CD4-positive, alpha-beta T cell treated with Interleukin-10 for 1 hour (primary cell): ENCODE results near the gene LEMD2.
A peak's percentile ranks its signal among the peaks of the same experiment; 100 is the strongest.

Experiments
- DNase-seq: peaks from one replicate; pipeline ENCODE4 v3.0.0-alpha.2; 2020

LEMD2 gene

DNA sequence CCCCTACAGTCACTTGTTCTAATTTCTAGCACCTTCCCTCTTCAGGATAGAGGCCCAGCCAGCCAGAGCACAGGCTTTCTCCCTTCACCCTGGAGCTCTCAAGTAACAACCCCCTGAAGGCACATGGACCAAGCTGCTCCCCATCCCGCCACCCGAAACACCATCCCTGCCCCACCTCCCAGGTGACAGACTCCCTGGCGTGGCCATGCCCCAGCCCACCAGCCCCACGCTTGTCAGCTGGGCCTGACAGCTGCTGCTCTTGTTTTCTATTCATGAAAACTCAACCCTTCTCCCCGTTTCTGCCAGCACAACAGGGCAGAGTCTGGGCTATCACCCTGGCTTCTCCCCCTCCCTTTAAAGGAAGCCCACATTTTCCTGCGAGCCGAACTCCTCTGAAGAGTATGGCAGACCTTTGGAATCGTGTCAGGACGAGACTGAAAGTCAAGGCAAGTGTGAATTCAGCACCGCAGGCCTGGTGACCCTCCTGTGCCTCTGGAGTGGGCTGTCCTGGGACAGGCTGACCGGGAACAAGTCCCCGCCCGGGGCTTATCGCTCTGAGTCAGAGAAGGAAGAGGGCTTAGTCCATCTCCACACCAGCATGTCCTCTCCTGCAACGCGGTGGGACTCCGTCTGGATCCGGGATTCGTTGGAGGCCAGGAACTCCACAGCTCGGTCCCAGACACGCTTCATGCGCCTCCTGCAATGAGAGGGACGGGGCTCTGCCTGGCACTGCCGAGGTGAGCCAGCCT lies 16.7 kb downstream of the LEMD2 start:
- DNase-seq, result no peak

DNA sequence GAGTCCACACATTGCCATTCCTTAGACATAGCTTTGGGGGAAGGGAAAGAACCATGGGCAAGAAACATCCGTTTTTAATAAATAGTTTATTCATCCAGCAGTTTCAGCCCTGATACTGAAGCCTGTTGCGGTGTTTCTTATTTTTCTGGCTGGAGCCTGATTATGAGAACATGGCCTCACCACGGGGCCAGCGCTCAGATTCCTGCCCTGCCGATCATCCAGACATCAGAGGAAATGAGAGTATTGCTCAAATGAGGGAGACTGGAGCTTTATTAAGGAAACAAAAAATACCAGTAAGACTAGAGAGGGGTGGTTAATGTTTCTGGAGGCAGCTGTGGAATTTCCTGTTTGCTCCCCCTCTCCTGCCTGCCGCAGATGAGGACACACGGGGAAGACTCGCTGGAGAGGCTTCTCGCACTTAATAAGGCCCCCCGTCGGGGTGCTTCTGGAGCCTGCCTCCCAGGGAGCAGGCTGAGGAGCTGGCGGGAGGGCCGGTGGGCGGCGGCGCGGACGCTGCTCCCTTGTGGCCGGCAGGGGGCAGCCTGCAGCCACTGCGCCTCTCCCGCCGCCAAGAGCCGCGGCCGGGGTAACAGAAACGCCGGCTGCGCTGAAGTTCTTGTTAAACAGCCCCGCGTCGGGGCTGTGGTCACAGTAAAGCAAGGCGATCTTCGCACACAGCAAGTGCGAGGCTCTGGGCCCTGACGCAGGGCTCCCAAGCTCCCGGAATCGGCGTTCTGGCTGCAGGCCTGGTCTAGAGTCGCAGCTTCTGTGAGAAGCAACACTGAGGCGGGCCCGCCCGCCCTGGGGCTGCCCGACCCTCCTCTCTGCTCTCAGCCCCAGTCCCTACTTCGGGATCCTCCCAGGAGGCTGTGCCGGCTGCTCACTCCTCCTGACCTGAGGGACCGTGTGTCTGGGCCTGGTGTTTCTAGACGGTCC lies 17.5 kb downstream of the LEMD2 start:
- peak; percentile 64 for DNase-seq

DNA sequence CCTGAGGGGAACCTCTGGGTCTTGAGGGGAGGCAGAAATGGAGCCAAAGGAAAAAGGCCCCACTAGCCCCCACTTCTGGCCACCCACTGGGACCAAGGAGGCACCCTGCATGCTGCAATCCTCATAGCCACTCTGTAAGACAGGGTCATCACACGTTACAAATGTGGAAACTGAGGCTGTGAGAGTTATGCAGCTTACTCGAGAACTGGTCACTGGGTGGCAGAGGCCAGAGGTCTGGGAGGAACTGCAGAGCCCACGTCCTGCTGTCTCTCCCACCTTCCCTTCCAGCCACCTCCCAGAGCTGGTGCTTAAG lies 18.1 kb downstream of the LEMD2 start:
- DNase-seq, result no peak

DNA sequence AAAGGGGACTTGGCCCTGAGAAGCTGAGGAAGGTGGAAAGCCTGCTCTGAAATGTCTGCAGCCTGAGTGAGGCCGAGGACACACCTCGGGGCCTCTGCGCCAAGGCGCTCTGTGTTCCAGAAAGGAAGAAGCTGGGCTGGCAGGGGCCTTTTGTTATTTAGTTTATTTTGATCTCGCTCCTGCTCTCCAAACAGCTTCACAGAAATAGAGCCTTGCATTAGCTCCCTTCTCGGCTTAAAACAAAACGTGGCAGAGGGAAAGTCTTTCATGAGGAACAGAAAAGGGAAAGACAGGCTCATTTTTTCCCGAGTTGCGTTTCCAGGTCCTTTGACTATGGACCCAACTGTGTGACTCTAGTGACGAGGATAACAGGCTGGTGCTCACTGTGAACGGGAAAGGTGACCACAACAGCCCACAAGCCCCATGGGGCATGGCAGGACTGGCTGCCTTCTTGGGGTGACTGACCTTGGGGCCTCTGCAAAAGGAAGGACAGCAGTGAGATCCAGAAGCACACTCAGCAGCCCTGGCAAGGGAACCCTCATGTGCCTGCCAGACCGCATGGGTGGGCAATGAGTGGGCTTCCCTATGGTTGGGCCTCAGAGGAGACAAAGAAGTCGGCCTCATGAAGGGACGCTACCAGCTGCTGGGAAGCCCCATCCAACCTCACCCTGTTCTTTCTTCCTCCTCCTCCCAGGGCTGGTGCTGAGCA lies 18.7 kb downstream of the LEMD2 start:
- DNase-seq, result no peak

DNA sequence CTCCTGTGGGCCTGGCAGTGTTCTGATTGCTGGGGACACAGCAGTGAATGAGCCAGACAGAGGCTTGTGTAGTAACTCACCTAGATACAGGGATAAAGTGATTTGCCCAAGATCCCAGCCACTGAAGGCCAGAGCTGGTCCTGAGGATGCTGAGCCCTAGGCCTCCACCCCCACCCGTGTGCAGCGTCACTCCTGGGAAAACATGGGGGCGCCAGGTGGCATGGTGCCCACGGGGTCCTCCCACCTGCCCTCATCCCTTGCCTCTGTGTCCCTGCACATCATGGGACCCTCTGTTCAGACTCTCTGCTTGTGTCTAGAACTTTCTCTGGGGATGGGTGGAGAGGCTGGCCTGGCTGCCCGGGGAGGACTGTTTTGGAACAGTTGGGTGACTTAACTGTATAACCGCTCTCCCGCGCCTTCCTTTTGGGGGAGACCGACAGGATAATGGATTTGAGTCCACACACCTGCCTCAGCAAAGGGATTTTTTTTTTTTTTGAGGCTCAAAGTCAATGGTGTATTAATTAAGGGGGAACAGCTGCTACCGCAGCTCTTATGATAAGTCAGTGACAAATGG lies 19.6 kb downstream of the LEMD2 start:
- no peak for DNase-seq

DNA sequence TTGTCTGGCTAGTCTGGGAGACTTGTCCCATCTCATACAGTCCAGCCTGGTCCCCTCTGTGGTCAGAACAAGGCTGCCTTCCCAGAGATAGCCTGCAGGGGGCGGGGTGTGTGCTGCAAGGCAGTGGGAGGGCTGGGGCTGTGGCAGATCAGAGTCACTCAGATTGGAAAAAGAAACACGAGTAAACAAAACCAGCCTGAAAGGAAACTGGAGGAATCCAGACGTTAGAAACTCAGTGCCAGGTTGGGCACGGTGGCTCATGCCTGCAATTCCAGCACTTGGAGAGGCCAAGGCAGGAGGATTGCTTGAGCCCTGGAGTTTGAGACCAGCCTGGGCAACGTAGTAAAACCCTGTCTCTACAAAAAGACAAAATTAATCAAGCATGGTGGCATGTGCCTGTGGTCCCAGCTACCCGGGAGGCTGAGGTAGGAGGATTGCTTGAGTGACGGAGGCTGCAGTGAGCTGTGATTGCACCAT lies 20.2 kb downstream of the LEMD2 start:
- DNase-seq, result peak; percentile 72

DNA sequence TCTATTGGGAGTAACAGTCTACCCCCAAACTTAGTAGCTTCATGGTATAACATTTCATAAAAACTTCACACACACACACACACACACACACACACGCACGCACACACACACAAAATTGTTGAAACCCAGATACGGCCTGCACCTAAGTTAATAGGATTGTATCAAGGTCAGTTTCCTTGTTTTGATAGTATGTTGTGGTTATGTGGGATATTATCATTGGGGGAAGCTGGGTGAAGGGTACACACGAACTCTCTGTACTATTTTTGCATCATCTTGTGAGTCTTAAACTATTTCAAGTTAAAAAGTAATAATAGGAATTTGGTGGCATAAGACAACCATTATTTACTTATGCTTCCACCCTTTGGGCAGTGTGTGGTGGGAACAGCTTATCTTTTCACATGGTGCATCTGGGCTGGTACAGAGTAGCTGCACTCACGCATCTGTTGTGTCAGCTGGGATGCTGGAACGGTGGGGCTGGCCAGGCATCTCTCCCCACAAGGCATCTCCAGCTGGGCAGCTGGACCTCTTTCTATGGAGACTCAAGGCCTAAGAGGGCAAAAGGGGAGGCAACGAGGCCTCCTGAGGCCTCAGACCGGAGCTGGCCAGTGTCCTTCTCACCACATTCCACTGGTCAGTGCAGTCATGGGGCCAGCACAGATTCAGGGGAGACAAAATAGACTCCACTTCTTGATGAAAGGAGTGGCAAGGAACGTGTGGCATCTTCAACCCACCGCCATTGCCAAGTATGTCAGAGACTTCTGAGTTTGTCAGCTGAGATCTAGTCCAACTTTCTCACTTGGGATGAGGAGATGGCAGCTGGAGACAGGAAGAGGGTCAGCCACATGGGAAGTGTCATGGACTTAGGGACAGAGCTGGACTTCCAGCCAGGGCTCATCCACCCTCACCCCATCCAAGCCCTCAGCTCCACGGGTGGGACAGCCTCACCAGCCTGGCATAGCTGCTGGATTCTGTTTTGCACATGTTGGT lies 21.7 kb downstream of the LEMD2 start:
- no peak for DNase-seq

DNA sequence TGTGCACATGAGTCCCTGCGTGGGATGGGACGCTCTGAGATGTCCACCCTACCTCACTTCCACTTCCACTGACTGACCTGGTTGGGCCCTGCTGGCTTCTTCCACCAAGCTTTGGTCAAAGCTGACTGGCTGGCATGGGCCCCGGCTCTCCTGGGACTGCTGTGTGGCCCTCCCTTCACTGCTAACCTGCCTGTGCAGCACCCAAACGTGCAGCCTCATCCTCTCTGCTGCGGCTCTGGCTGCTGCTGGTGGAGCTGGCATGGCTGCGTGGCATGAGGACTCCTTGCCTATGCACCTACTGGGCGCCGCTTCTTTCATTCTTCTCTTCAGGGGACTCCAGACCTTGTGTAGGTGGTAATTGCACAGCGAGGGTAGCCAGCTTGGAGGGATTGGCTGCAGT lies 23.6 kb downstream of the LEMD2 start:
- DNase-seq, result no peak

DNA sequence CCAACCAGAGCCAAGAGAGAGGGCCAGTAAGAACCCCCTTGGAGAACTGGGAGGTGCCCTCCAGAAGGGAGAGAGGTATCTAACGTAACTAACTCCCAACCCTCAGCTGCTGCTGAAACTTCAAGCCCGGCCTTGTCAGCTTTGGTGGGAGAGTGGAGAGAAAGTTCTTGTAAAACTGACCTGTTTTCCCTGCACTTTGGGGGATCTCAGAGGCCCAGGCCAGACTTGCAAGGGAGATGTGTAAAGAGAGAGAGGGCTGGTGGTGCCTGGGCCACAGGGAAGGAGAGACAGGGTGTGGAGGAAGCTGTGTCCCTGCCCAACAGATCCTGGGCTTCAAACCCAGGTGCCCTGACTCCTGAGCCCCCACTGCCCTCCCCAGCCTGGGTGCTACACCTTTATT lies 24.9 kb downstream of the LEMD2 start:
- no peak for DNase-seq

DNA sequence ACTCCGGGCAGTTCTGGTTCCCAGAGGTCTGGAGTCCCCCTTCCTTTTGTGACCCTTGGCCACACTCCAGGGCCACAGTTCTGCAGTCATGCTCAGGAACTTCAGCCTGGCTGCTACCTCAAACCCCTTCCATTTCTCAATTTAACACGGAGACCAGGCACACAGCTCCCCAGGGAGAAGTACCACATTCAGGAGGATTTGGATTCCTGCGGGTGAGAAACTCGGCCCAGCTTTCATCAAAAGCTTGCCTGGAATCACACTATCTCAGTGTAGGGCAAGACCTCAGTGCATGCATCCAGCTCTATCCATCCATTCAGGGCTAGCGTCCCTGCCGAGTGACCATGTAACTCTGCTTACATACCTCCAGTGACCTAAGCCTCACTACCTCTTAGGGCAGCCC lies 25.4 kb downstream of the LEMD2 start:
- no peak for DNase-seq

DNA sequence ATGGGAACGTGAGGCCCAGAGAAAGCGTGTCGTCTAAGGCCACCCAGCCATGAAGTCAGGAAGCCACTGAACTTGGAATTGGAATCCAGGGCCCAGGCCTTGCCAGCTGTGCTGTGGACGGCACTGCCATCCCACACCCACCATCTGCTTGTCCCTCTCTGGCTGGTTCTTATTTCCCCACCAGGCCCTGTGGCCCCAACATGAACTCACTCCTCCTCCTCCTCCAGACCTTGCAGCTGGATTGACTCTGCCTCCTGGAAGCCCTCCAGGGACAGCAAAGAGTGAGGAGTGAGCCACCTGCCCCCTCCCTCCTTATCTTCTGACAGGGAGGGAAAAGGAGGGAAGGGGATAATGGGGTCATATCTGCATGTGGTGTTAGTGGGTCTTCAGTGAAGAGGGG lies 26.2 kb downstream of the LEMD2 start:
- DNase-seq, result no peak

DNA sequence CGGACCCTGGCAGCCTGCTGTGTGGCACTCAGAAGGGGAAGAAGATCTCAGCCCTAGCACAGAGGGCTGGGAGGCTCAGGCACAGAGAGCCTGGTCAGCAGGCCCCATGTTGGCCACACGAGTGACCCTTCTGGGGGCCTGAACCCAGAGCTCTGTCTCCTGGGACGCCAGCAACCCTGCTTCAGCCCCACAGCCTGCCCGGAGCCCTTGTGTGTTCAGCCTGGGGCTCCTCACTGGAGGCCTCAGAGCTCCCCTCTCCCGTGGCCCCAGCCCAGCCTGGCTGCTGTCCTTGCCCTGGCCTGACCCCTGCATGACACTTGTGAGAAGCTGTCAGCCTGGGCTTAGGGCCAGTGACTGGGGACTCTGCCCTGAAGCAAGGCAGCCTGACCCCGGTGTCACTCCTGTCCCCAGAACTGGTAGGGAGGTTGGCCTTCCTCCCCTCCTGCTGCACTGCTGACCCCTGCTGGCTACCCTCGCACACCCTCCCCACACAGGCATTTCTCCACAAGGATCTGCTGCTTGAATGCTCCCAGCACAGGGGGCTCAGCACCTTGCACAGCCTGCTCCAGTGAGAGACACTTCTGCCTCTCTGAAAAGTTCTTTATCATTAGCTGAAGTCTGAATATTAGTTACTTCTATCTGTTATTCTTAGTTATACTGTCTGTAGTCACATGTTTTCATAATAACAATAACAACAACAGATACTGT lies 26.9 kb downstream of the LEMD2 start:
- peak; percentile 37 for DNase-seq

DNA sequence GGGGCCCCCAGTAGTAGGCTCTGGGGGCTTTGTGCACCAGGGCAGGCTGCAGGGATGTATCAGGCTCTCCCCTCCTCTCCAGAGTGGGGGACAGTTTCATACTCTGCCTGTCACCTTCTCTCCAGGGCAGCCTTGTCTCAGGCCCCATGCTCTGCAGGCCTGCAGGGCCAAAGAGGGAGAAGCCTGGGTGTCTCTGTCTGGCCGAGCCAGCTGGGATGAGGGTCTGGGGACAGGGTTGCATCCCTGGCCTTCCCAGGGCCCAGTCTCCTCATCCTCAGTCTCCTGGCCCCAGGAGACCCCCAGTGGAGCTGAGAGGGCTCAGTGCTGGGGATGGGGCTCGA lies 27.4 kb downstream of the LEMD2 start:
- no peak for DNase-seq

DNA sequence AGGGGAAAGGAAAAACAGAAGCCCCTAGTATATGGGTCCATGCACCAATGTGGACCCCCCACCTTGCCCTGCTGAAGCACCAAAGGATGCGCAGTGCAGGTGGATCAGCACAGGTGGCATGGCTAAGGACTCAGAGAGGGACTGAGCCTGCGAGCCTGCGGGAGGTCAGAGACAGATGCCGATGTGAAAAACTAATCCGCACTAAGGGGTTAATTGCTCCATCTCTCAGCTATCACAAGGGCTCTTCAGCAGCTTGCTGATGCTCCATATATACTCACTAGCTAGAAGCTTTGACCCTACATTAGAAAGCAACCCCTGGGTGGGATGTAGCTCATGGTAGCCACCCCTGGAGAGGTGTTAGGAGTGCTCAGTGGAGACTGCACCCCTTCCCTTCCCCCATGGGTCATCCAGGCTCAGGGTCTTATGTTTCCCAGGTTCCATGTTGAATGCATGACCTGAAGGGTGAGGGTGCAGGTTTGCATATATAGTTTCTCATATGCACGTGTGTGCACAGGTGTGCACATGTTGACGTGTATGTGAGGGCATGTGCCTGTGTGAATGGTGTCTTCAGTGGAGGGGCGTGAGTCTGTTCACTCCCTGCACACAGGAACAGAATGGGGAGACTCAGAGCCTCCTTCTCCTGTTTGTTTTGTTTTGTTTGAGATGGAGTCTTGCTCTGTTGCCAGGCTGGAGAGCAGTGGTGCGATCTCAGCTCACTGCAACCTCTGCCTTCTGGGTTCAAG lies 28.9 kb downstream of the LEMD2 start:
- no peak for DNase-seq

DNA sequence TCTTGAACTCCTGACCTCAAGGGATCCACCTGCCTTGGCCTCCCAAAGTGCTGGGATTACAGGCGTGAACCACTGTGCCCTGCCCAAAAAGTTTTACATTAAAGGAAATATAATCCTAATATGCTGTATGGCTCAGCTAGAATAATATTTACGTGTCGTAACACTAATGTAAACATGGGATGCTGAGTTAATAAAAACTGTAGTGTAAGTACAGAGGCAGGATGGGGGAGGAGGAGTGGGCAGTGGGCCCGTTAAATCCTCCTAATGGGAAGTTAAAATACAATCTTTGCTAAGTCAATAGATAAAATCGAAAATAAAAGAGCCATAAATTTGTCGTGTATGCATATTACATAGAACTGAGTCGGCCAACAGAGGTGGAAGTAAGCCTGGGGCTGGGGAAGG lies 30.1 kb downstream of the LEMD2 start:
- DNase-seq, result no peak

DNA sequence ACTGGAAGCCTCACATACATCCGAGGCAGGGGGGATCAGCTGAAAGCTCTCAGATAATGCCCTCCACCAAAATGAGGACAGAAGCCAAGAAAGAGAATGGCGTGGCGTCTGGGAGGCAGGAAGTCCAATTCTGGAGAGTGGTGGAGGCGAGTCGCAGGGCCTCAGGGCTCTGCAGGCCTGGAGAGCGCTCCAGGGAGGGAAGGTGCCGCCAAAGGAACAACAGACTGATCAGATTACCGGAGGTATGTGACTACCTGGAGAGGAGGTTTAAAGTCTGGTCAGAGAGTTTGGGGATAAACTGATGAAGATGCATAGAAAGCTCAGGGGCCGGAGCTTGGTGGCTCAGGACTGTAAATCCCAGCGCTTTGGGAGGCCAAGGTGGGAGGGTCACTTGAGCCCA lies 31.0 kb downstream of the LEMD2 start:
- DNase-seq, result no peak

DNA sequence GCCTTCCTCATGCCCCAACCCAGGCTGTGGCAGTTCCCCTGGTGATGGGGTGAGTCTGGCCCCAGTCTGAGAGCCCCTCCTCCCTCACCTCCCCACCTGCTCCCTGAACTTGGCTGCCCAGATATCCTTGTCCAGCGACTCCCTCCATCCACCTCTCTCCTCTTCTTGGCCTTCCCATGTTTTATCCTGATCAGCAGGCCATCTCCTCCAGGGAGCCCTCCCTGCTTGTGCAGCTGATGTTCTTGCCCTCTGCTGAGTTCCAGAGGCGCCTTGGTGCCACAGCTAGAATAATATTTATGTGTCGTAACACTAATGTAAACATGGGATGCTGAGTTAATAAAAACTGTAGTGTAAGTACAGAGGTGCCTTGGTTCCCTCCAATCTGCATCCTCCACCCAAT lies 31.8 kb downstream of the LEMD2 start:
- no peak for DNase-seq

DNA sequence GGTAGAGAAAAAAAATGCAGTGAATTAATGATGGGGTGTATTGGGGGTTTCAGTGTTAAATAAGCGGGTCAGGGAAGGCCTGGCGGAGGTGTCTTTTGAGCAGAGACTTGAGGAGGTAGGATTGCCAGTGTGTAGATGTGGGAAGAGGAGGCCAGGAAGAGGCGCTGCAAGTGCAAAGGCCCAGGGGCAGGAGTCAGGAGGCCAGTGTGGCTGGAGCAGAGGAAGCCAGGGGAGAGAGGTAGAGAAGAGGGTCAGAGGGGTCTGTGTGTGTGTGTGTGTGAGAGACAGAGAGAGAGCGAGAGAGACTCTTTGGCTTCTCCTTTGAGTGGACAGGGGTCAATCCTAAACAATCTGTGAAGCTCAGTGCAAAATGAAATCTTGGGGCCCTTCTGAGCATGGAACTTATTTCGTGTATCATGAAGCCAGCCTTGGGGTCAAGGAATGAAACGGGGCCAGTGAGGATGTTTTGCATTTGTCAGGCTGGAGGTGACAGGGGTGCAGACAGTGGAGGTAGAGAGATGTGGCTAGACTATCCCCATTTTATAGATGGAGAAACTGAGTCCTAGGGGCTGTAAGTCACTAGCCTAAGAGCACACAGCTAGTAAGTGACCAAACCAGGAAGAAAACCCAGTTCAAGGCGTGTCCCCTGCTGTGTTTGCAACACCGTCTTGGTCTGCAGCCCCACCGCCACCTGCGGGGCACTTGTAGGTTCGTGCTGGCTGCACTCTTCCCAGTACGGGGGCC lies 32.5 kb downstream of the LEMD2 start:
- no peak for DNase-seq

DNA sequence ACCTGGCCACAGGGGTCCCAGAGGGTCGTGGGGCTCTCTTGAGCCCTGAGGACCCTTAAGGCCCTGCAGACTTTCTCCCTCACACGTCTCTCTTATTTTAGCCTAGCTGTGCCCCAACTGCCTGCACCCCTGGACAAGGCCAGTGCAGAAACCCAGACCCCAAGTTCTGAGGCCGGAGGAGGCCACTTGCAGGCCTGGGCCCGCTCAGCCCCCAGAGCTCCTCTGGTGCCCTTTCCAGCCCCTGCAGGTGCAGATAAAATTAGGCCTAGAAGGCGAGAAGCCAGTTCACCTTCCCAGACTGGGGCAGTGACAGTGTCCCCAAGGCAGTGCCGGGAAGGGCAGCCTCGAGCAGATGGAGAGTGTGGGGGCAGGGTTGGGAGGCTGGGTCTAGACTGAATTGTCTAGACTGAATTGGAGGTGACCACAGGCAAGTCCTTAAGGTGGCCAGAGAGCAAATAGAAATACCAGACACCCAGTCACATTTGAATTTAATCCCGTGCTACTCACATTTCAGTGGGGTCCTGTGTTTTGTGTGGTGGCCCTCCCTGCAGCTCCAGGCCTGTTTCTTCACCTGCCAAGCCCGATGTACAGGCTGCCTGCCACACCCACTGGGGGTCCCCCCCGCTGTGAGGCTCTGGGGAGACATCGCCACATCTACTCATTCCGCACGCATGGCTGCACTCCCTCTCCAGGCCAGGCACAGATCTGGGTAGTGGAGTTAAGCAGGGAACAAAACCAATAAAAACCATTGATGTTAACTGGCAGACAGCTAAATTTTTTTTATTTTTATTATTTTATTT lies 33.7 kb downstream of the LEMD2 start:
- no peak for DNase-seq
